DND-41 (cell line): ENCODE measurements around the gene MAPKAPK2.

Source experiments
- ATAC-seq: fragments of 200-7000 bp; cut with Tn5 transposase; 3 replicates; pipeline ENCODE4 v1.9.1; 2021; ENCODE audit warnings: low read depth; ENCODE audit not compliant: insufficient read depth
- DNase-seq: peaks from one replicate; pipeline ENCODE4 v3.0.0-alpha.2; 2020
- H2AFZ ChIP-seq: 2 replicates; pipeline ENCODE4 v1.6.0; 2012; ENCODE audit warnings: low read depth, low read length
- H3K27ac ChIP-seq: 2 replicates; pipeline ENCODE4 v1.5.1; 2012; ENCODE audit warnings: low read length, inconsistent platforms
- H3K27me3 ChIP-seq: fragments of 200-600 bp; sonication (generic); 2 replicates; pipeline ENCODE4 v1.6.0; 2012; ENCODE audit warnings: low read length, mild to moderate bottlenecking, inconsistent platforms; ENCODE audit not compliant: insufficient read depth, poor library complexity
- H3K36me3 ChIP-seq: 2 replicates; pipeline ENCODE4 v1.5.1; 2012; ENCODE audit warnings: low read length, inconsistent platforms; ENCODE audit not compliant: insufficient read depth
- H3K4me1 ChIP-seq: 2 replicates; pipeline ENCODE4 v1.5.1; 2012; ENCODE audit warnings: mild to moderate bottlenecking, low read length; ENCODE audit not compliant: insufficient read depth
- H3K4me2 ChIP-seq: 2 replicates; pipeline ENCODE4 v1.6.0; 2012; ENCODE audit warnings: mild to moderate bottlenecking, moderate library complexity, low read length, inconsistent platforms; ENCODE audit not compliant: insufficient read depth
- H3K4me3 ChIP-seq, 2 experiments: fragments of 200-600 bp in 1 of 2; shearing (Covaris generic) in 1 of 2; 2 replicates each; pipeline ENCODE4 v1.5.1; 2012 to 2016; ENCODE audit warnings: inconsistent platforms in 2 of 2, low read length in 2 of 2, mild to moderate bottlenecking in 2 of 2, low read depth in 1 of 2, moderate library complexity in 1 of 2
- H3K79me2 ChIP-seq: 2 replicates; pipeline ENCODE4 v1.6.0; 2012; ENCODE audit warnings: low read length, inconsistent platforms; ENCODE audit not compliant: insufficient read depth
- H3K9ac ChIP-seq: 2 replicates; pipeline ENCODE4 v1.6.0; 2012; ENCODE audit warnings: low read depth, mild to moderate bottlenecking, inconsistent platforms, low read length, moderate library complexity
- H3K9me3 ChIP-seq: 2 replicates; pipeline ENCODE4 v1.5.1; 2012; ENCODE audit warnings: low read length, moderate library complexity, mild to moderate bottlenecking, inconsistent platforms; ENCODE audit not compliant: insufficient read depth, severe bottlenecking
- H4K20me1 ChIP-seq: 2 replicates; pipeline ENCODE4 v1.6.0; 2012; ENCODE audit warnings: low read length; ENCODE audit not compliant: insufficient read depth
- CTCF ChIP-seq: IDR thresholded peaks from 2 replicates; pipeline ENCODE4 v1.5.1; 2012; ENCODE audit warnings: borderline replicate concordance, low read length, moderate library complexity, mild to moderate bottlenecking; ENCODE audit not compliant: poor library complexity, severe bottlenecking; ENCODE audit errors: extremely low read depth
- EZH2 ChIP-seq: IDR thresholded peaks from 3 replicates; pipeline ENCODE4 v1.6.1; 2012; ENCODE audit warnings: borderline replicate concordance, low read depth, mild to moderate bottlenecking, moderate library complexity, low read length, inconsistent platforms; ENCODE audit not compliant: severe bottlenecking

Gene MAPKAPK2

GRCh38 chr1:206736878-206737728 is 52.4 kb downstream of the MAPKAPK2 start:
- Histone ChIP-seq H2AFZ (no peak overlapping the region), H4K20me1 (no peaks in the 10 kb centered on the region), H3K9me3 (no peaks in the 10 kb centered on the region), H3K4me1 (peaks cover 49% of the 10 kb centered on the region), H3K27me3 (no peaks in the 10 kb centered on the region), H3K4me2 (no peak overlapping the region), H3K27ac (peak overlapping the region; percentile 64), H3K36me3 (peaks cover 28% of the 10 kb centered on the region), H3K4me3 (no peak overlapping the region), H3K79me2 (no peaks in the 10 kb centered on the region), H3K9ac (peak overlapping the region; percentile 19)
- DNase-seq (peak; percentile 31), ATAC-seq (peak; percentile 25; the same call in 2 of the 3 replicates)
- TF ChIP-seq CTCF (no peak), EZH2 (no peak)

GRCh38 chr1:206737729-206738201 is 53.1 kb downstream of the MAPKAPK2 start:
- Histone ChIP-seq H3K36me3 (peaks cover 21% of the 10 kb centered on the region), H2AFZ (no peak overlapping the region)

GRCh38 chr1:206738370-206739366 is 54.0 kb downstream of the MAPKAPK2 start:
- no peaks in the 10 kb centered on the region for H3K27me3 ChIP-seq
- no peaks in the 10 kb centered on the region for H3K9me3 ChIP-seq
- H4K20me1 ChIP-seq, result no peaks in the 10 kb centered on the region
- H3K4me1 ChIP-seq, result peaks cover 49% of the 10 kb centered on the region
- no peak for DNase-seq
- no peaks in the 10 kb centered on the region for H3K79me2 ChIP-seq
- H3K9ac ChIP-seq, result no peak overlapping the region
- TF ChIP-seq EZH2, result no peak
- peak; percentile 55 for TF ChIP-seq CTCF
- peaks cover 15% of the 10 kb centered on the region for H3K36me3 ChIP-seq
- H3K4me2 ChIP-seq, result no peak overlapping the region; the same call in 1 of the 2 replicates
- no peak for ATAC-seq
- peak overlapping the region; percentile 65 for H3K27ac ChIP-seq
- no peak overlapping the region for H2AFZ ChIP-seq
- H3K4me3 ChIP-seq, result no peak overlapping the region

More at GRCh38 chr1:206737729-206738201, 53.1 kb downstream of the MAPKAPK2 start:
- Histone ChIP-seq H3K27ac (peak overlapping the region; percentile 64), H3K9ac (peak overlapping the region; percentile 19), H3K27me3 (no peaks in the 10 kb centered on the region), H3K79me2 (no peaks in the 10 kb centered on the region), H3K4me2 (no peak overlapping the region), H3K4me1 (peaks cover 49% of the 10 kb centered on the region), H3K4me3 (no peak overlapping the region), H3K9me3 (no peaks in the 10 kb centered on the region), H4K20me1 (no peaks in the 10 kb centered on the region)
- no peak for ATAC-seq
- DNase-seq, result no peak
- TF ChIP-seq CTCF (no peak), EZH2 (no peak)
